ENCODE data around the gene ERICH2.
"Not testable (repeated sequence)": the region's sequence is repeated elsewhere in the genome, so short reads cannot be mapped to it uniquely, and the experiment has no call there.

The ERICH2 gene

GRCh38 chr2:170770008-170770605 is at the start of gene ERICH2:
ERICH2 (plus strand) TSS chr2:170770378; CDS start chr2:170770682, 304 bp downstream.
- peak; percentile 38 for DNase-seq

GRCh38 chr2:170721678-170722077 is 48.5 kb upstream of the ERICH2 start:
- DNase-seq: no peak

- no peak for DNase-seq
Measured at GRCh38 chr2:170722301-170722700, 47.9 kb upstream of the ERICH2 start.

GRCh38 chr2:170723446-170723958 is 46.7 kb upstream of the ERICH2 start:
- no peak for DNase-seq

GRCh38 chr2:170733798-170734600 is 36.2 kb upstream of the ERICH2 start:
- no peak for DNase-seq

GRCh38 chr2:170734601-170735000 is 35.6 kb upstream of the ERICH2 start:
- not testable (repeated sequence) for DNase-seq

GRCh38 chr2:170736628-170737027 is 33.5 kb upstream of the ERICH2 start:
- DNase-seq: no peak

- DNase-seq: no peak
Measured at GRCh38 chr2:170737406-170737805, 32.8 kb upstream of the ERICH2 start.

GRCh38 chr2:170737821-170738220 is 32.4 kb upstream of the ERICH2 start:
- no peak for DNase-seq

GRCh38 chr2:170739048-170739447 is 31.1 kb upstream of the ERICH2 start:
- no peak for DNase-seq

GRCh38 chr2:170739507-170740046 is 30.6 kb upstream of the ERICH2 start:
- DNase-seq: no peak

- no peak for DNase-seq
Measured at GRCh38 chr2:170740660-170741059, 29.5 kb upstream of the ERICH2 start.

- no peak for DNase-seq
Measured at GRCh38 chr2:170742000-170742399, 28.2 kb upstream of the ERICH2 start.

- DNase-seq: no peak
Measured at GRCh38 chr2:170742896-170743529, 27.2 kb upstream of the ERICH2 start.

- no peak for DNase-seq
Measured at GRCh38 chr2:170743530-170744239, 26.5 kb upstream of the ERICH2 start.

- peak in 1 of 2 donors; percentile 7 for DNase-seq
Measured at GRCh38 chr2:170744248-170745002, 25.8 kb upstream of the ERICH2 start.

GRCh38 chr2:170745305-170745704 is 24.9 kb upstream of the ERICH2 start:
- no peak for DNase-seq

- no peak for DNase-seq
Measured at GRCh38 chr2:170747921-170748320, 22.3 kb upstream of the ERICH2 start.

GRCh38 chr2:170751555-170751954 is 18.6 kb upstream of the ERICH2 start:
- DNase-seq: not testable (repeated sequence)

- no peak for DNase-seq
Measured at GRCh38 chr2:170761572-170761971, 8.6 kb upstream of the ERICH2 start.

- no peak for DNase-seq
Measured at GRCh38 chr2:170762760-170763159, 7.4 kb upstream of the ERICH2 start.

- no peak for DNase-seq
Measured at GRCh38 chr2:170763232-170763631, 6.9 kb upstream of the ERICH2 start.

Data from CD4-positive, alpha-beta T cell treated with Interleukin-1 beta for 1 hour (primary cell).